ENCODE data around the gene CDH15. TPM values are rescaled to one million over a fixed set of nuclear protein-coding genes. Genes with fewer than 3 reads are reported as not detected.
"Not testable (repeated sequence)": the region's sequence is repeated elsewhere in the genome, so short reads cannot be mapped to it uniquely, and the experiment has no call there.

The CDH15 gene
- total RNA-seq, 2 experiments from 2014 or later, result not detected

GRCh38 chr16:89156740-89157645 lies 14.6 kb upstream of the CDH15 start:
- H3K4me1 Mint-ChIP-seq, result no peaks in the 10 kb centered on the region

GRCh38 chr16:89157778-89158177 lies 13.8 kb upstream of the CDH15 start:
- Mint-ChIP-seq H3K36me3 (no peaks in the 10 kb centered on the region), H3K9me3 (ENCODE audit: low read depth) (peaks cover 12% of the 10 kb centered on the region), H3K27me3 (no peaks in the 10 kb centered on the region), H3K27ac (no peak overlapping the region), H3K4me3 (no peak overlapping the region), H3K4me1 (no peaks in the 10 kb centered on the region)
- ATAC-seq, result no peak
- no peak for DNase-seq
- CTCF ChIA-PET, result no interaction called here

More at GRCh38 chr16:89156740-89157645, 14.6 kb upstream of the CDH15 start:
- peaks cover 2% of the 10 kb centered on the region for H3K36me3 Mint-ChIP-seq
- no peak overlapping the region for H3K27ac Mint-ChIP-seq
- CTCF ChIA-PET, result no interaction called here
- DNase-seq, result no peak
- no peaks in the 10 kb centered on the region for H3K27me3 Mint-ChIP-seq
- H3K9me3 Mint-ChIP-seq (ENCODE audit: low read depth), result peaks cover 12% of the 10 kb centered on the region
- no peak for ATAC-seq
- no peak overlapping the region for H3K4me3 Mint-ChIP-seq

- Mint-ChIP-seq H3K9me3 (ENCODE audit: low read depth) (peaks cover 12% of the 10 kb centered on the region), H3K4me3 (no peak overlapping the region), H3K4me1 (no peaks in the 10 kb centered on the region), H3K27me3 (no peaks in the 10 kb centered on the region), H3K27ac (no peak overlapping the region), H3K36me3 (no peaks in the 10 kb centered on the region)
- ATAC-seq, result no peak
- DNase-seq, result no peak
- CTCF ChIA-PET, result no interaction called here
Measured at GRCh38 chr16:89159066-89159849, 12.3 kb upstream of the CDH15 start.

- Mint-ChIP-seq H3K27me3 (no peaks in the 10 kb centered on the region), H3K4me1 (no peaks in the 10 kb centered on the region), H3K4me3 (no peak overlapping the region), H3K9me3 (ENCODE audit: low read depth) (peaks cover 12% of the 10 kb centered on the region), H3K27ac (no peak overlapping the region), H3K36me3 (no peaks in the 10 kb centered on the region)
- CTCF ChIA-PET, result no interaction called here
- ATAC-seq, result no peak
- no peak for DNase-seq
Measured at GRCh38 chr16:89159850-89160354, 11.6 kb upstream of the CDH15 start.

- H3K36me3 Mint-ChIP-seq, result no peaks in the 10 kb centered on the region
- CTCF ChIA-PET, result no interaction called here
- no peaks in the 10 kb centered on the region for H3K4me1 Mint-ChIP-seq
- no peak overlapping the region for H3K27ac Mint-ChIP-seq
- peaks cover 12% of the 10 kb centered on the region for H3K9me3 Mint-ChIP-seq (ENCODE audit: low read depth)
- DNase-seq, result no peak
- H3K4me3 Mint-ChIP-seq, result no peak overlapping the region
- H3K27me3 Mint-ChIP-seq, result no peaks in the 10 kb centered on the region
- ATAC-seq, result no peak
Measured at GRCh38 chr16:89160977-89161701, 10.4 kb upstream of the CDH15 start.

- no peaks in the 10 kb centered on the region for H3K36me3 Mint-ChIP-seq
- no peak overlapping the region for H3K27ac Mint-ChIP-seq
- CTCF ChIA-PET, result interaction anchor here (1.2 kb wide), 1 partner anchor 44 kb away, joined by 3 read pairs; no protein-coding TSS in a partner anchor
- H3K4me1 Mint-ChIP-seq, result no peaks in the 10 kb centered on the region
- no peaks in the 10 kb centered on the region for H3K27me3 Mint-ChIP-seq
- DNase-seq (no peak), ATAC-seq (no peak)
- H3K4me3 Mint-ChIP-seq, result no peak overlapping the region
- peaks cover 12% of the 10 kb centered on the region for H3K9me3 Mint-ChIP-seq (ENCODE audit: low read depth)
Measured at GRCh38 chr16:89161763-89162713, 9.5 kb upstream of the CDH15 start.

- no peak overlapping the region for H3K4me3 Mint-ChIP-seq
- DNase-seq (no peak), ATAC-seq (no peak)
- no peaks in the 10 kb centered on the region for H3K4me1 Mint-ChIP-seq
- H3K36me3 Mint-ChIP-seq, result no peaks in the 10 kb centered on the region
- H3K9me3 Mint-ChIP-seq (ENCODE audit: low read depth), result peaks cover 3% of the 10 kb centered on the region
- H3K27ac Mint-ChIP-seq, result no peak overlapping the region
- CTCF ChIA-PET, result interaction anchor here (1.0 to 1.2 kb wide), 2 partner anchors 45 to 351 kb away, joined by 3 read pairs; partner anchors contain the start of gene APRT
- H3K27me3 Mint-ChIP-seq, result no peaks in the 10 kb centered on the region
Measured at GRCh38 chr16:89163297-89163696, 8.3 kb upstream of the CDH15 start.

- Mint-ChIP-seq H3K9me3 (ENCODE audit: low read depth) (no peaks in the 10 kb centered on the region), H3K4me3 (no peak overlapping the region), H3K27me3 (no peaks in the 10 kb centered on the region), H3K36me3 (no peaks in the 10 kb centered on the region), H3K4me1 (no peaks in the 10 kb centered on the region), H3K27ac (no peak overlapping the region)
- no peak for DNase-seq
- CTCF ChIA-PET, result no interaction called here
- no peak for ATAC-seq
Measured at GRCh38 chr16:89164436-89164835, 7.1 kb upstream of the CDH15 start.

GRCh38 chr16:89164847-89165680 lies 6.5 kb upstream of the CDH15 start:
- H3K36me3 Mint-ChIP-seq, result no peaks in the 10 kb centered on the region
- no peaks in the 10 kb centered on the region for H3K4me1 Mint-ChIP-seq
- no peak overlapping the region for H3K4me3 Mint-ChIP-seq
- no peak for ATAC-seq
- CTCF ChIA-PET, result no interaction called here
- H3K9me3 Mint-ChIP-seq (ENCODE audit: low read depth), result no peaks in the 10 kb centered on the region
- no peak for DNase-seq
- H3K27ac Mint-ChIP-seq, result no peak overlapping the region
- peaks cover under 1% of the 10 kb centered on the region for H3K27me3 Mint-ChIP-seq

GRCh38 chr16:89165681-89165979 lies 5.9 kb upstream of the CDH15 start:
- H3K27me3 Mint-ChIP-seq; H3K36me3 Mint-ChIP-seq; DNase-seq; H3K4me3 Mint-ChIP-seq; H3K4me1 Mint-ChIP-seq; CTCF ChIA-PET; ATAC-seq; H3K9me3 Mint-ChIP-seq (ENCODE audit: low read depth); H3K27ac Mint-ChIP-seq: not testable (repeated sequence)

- CTCF ChIA-PET, result interaction anchor here (0.6 to 1.9 kb wide), 18 partner anchors 11 to 714 kb away, joined by 3 to 13 read pairs (median 4); partner anchors contain the start of genes APRT, ZFPM1 and ZNF778
- H3K4me3 Mint-ChIP-seq, result no peak overlapping the region
- no peaks in the 10 kb centered on the region for H3K9me3 Mint-ChIP-seq (ENCODE audit: low read depth)
- DNase-seq (no peak), ATAC-seq (no peak)
- H3K27ac Mint-ChIP-seq, result no peak overlapping the region
- H3K36me3 Mint-ChIP-seq, result no peaks in the 10 kb centered on the region
- peaks cover 9% of the 10 kb centered on the region for H3K27me3 Mint-ChIP-seq
- H3K4me1 Mint-ChIP-seq, result peaks cover 7% of the 10 kb centered on the region
Measured at GRCh38 chr16:89166696-89167424, 4.7 kb upstream of the CDH15 start.

All from activated CD8-positive, alpha-beta memory T cell treated with anti-CD3 and anti-CD28 coated beads, Interleukin-2, amount 10 ng/mL, durations not matched to agents 7 days and 5 days (primary cell).